GM19468 (cell line): ENCODE measurements around the gene PRKAR2A.
A peak's percentile ranks its signal among the peaks of the same experiment; 100 is the strongest.
"Not testable (repeated sequence)": the region's sequence is repeated elsewhere in the genome, so short reads cannot be mapped to it uniquely, and the experiment has no call there.

Experiments
- ATAC-seq: cut with Tn5 transposase; IDR thresholded peaks from one replicate; pipeline ENCODE4 v1.9.1; 2021; ENCODE audit warnings: mild to moderate bottlenecking, moderate library complexity, moderate number of reproducible peaks; ENCODE audit not compliant: unreplicated experiment; ENCODE audit errors: extremely low read depth

The PRKAR2A gene

GRCh38 chr3:48738926-48739616 lies 108.6 kb downstream of the PRKAR2A start:
- no peak for ATAC-seq

GRCh38 chr3:48738144-48738536 lies 109.5 kb downstream of the PRKAR2A start:
- no peak for ATAC-seq

- ATAC-seq, result not testable (repeated sequence)
Observed at GRCh38 chr3:48735075-48735767, 112.5 kb downstream of the PRKAR2A start.

- not testable (repeated sequence) for ATAC-seq
Observed at GRCh38 chr3:48734541-48734940, 113.1 kb downstream of the PRKAR2A start.

GRCh38 chr3:48733752-48734518 lies 113.7 kb downstream of the PRKAR2A start:
- ATAC-seq, result not testable (repeated sequence)

GRCh38 chr3:48727511-48727910 lies 120.2 kb downstream of the PRKAR2A start:
- ATAC-seq, result no peak

- ATAC-seq, result not testable (repeated sequence)
Observed at GRCh38 chr3:48725185-48725855, 122.4 kb downstream of the PRKAR2A start.

- ATAC-seq, result no peak
Observed at GRCh38 chr3:48723725-48724124, 123.9 kb downstream of the PRKAR2A start.

- ATAC-seq, result not testable (repeated sequence)
Observed at GRCh38 chr3:48723293-48723692, 124.4 kb downstream of the PRKAR2A start.

- ATAC-seq, result peak; percentile 66
Observed at GRCh38 chr3:48716982-48717746, 130.5 kb downstream of the PRKAR2A start, which contains the start of gene IP6K2. IP6K2 (minus strand) TSS chr3:48717221; CDS start chr3:48695291, 21,930 bp downstream.

- ATAC-seq, result no peak
Observed at GRCh38 chr3:48716508-48716981, 131.1 kb downstream of the PRKAR2A start.

GRCh38 chr3:48715174-48715800 lies 132.4 kb downstream of the PRKAR2A start:
- ATAC-seq, result no peak

GRCh38 chr3:48711727-48712126 lies 135.9 kb downstream of the PRKAR2A start:
- ATAC-seq, result no peak

GRCh38 chr3:48709051-48709461 lies 138.6 kb downstream of the PRKAR2A start:
- no peak for ATAC-seq

- ATAC-seq, result no peak
Observed at GRCh38 chr3:48708481-48708889, 139.2 kb downstream of the PRKAR2A start.

- ATAC-seq, result no peak
Observed at GRCh38 chr3:48707157-48707556, 140.5 kb downstream of the PRKAR2A start.

- ATAC-seq, result no peak
Observed at GRCh38 chr3:48702320-48702920, 145.3 kb downstream of the PRKAR2A start.

- ATAC-seq, result no peak
Observed at GRCh38 chr3:48700731-48701405, 146.8 kb downstream of the PRKAR2A start.
